T-helper 9 cell (primary cell): ENCODE measurements around the gene AGBL4.
"Not testable (repeated sequence)": the region's sequence is repeated elsewhere in the genome, so short reads cannot be mapped to it uniquely, and the experiment has no call there.

Experiments
- DNase-seq: peaks from one replicate; pipeline ENCODE4 v3.0.0-alpha.2; 2020

Gene AGBL4

GRCh38 chr1:49016030-49016977 is 1007.5 kb downstream of the AGBL4 start:
- no peak for DNase-seq

DNA sequence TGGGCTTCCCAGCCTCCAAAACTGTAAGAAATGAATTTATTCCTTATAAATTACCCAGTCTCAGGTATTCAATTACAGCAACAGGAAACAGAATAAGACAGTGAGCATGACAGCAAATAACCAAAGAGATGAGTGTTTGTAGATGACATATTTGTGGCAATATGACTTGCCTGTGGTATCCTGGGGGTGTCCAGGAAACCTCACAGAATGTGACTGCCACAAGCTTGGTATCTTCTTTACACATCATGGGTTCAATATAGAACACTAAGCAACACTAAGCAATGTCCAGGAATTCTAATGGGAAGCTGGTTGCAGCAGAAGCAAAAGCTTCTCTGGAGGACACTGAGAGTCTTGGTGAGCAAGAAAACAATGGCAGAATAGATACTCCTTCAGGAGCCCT is 1010.7 kb downstream of the AGBL4 start:
- DNase-seq: no peak

GRCh38 chr1:49002981-49003380 is 1020.8 kb downstream of the AGBL4 start:
- DNase-seq: not testable (repeated sequence)

DNA sequence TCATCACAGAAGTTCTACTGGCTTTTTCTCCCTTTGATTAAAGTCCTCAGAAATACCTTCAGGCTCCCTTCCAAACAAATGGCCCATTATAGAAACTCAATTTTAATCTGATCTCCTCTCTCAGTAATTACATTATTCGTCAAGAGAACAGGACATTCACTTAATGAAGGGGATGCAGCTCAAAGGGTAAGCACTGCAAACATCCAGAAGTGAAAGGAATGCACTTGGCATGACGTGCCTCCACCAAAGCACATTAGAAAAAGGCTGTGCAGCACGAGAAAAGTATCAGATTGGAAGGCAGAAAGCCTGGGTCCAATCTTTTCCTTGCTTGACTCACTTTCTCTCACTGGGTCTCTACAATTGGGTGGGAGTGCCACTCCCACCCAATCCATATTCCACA is 1024.4 kb downstream of the AGBL4 start:
- DNase-seq: no peak

DNA sequence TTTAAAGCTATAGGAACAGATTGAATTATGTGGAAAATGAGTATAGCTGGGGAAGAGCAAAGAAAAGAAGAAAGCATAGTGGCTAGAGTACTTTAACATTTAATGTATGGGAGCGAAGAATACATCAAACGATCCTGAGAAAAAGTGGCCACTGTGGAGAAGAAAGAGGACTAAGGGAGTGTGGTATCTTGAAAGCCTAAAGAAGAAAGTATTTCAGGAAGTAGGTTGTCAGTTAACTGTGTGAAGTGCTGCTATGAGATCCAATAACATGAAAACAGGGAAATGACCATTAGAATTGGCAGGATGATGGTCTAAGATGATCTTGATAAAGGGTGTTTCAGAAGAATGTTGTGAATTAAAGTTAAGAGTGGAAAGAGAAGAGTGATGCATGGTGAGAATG is 1027.4 kb downstream of the AGBL4 start:
- DNase-seq: no peak

- DNase-seq: no peak
Measured at GRCh38 chr1:48988633-48989197, 1035.0 kb downstream of the AGBL4 start.

GRCh38 chr1:48979940-48980339 is 1043.8 kb downstream of the AGBL4 start:
- no peak for DNase-seq

DNA sequence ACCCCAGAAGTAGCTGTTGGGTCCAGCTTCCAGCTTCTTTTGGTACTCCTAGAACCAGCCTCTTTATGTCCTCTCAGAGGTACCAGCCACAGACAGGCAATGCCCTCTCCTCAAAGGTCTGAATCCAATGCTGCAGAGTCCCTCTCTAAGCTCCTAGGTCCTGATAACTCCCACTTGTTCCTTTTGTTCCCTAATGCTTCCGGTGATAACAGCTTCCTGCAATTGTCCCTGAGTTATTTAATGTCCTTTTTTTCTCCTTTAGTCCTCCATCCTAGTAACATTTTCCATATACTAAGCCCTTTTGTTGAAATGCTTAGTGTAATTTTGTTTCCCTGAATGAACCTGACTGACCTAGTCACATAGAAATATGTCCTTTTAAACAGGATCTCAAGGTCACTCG is 1045.3 kb downstream of the AGBL4 start:
- no peak for DNase-seq

GRCh38 chr1:48977273-48977672 is 1046.5 kb downstream of the AGBL4 start:
- no peak for DNase-seq

DNA sequence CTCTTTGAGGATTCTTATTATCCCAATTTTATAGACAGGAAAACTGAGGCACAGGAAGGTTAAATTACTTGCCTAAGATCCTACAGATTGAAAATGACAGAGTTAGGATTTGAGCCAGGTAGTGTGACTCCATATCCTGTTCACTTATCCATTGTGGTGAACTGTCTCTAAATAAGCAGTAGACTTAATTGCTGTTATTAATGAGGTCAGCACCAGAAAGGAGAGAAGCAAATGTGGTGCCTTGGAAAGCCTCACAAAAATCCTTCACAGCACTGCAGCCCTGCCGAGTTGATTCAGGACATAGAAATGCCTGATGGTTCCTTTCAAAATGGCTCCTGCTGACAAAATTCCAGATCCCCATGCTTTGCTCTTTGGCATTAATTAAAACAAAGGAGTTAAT is 1053.8 kb downstream of the AGBL4 start:
- no peak for DNase-seq

- no peak for DNase-seq
Measured at GRCh38 chr1:48967318-48967717, 1056.4 kb downstream of the AGBL4 start.

GRCh38 chr1:48966583-48966982 is 1057.2 kb downstream of the AGBL4 start:
- DNase-seq: no peak

- DNase-seq: no peak
Measured at GRCh38 chr1:48960320-48960719, 1063.4 kb downstream of the AGBL4 start.

GRCh38 chr1:48955774-48956173 is 1068.0 kb downstream of the AGBL4 start:
- DNase-seq: no peak

GRCh38 chr1:48953617-48954016 is 1070.1 kb downstream of the AGBL4 start:
- no peak for DNase-seq

GRCh38 chr1:48948562-48948961 is 1075.2 kb downstream of the AGBL4 start:
- DNase-seq: no peak

- no peak for DNase-seq
Measured at GRCh38 chr1:48947761-48948537, 1075.8 kb downstream of the AGBL4 start.

DNA sequence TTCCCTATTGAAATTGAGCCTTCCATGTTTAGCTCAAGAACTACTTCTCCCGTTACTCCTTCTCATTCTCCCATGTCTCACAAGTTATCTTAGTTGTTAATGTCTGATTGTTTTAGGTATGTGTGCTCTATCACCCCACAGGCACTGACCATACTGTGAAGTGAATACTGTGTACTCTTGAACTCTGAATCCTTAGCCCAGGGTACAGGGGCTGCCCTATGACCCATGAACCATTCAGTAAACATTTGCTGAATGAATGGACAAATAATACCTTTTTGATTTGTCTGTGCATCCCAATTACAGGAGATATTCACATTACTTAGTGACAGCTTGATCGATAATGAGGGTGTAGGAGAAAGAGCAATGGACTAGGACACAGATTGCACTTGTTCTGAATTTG is 1077.7 kb downstream of the AGBL4 start:
- DNase-seq: no peak

- no peak for DNase-seq
Measured at GRCh38 chr1:48944811-48945210, 1078.9 kb downstream of the AGBL4 start.

GRCh38 chr1:48943826-48944225 is 1079.9 kb downstream of the AGBL4 start:
- DNase-seq: no peak

- DNase-seq: no peak
Measured at GRCh38 chr1:48943393-48943792, 1080.4 kb downstream of the AGBL4 start.

DNA sequence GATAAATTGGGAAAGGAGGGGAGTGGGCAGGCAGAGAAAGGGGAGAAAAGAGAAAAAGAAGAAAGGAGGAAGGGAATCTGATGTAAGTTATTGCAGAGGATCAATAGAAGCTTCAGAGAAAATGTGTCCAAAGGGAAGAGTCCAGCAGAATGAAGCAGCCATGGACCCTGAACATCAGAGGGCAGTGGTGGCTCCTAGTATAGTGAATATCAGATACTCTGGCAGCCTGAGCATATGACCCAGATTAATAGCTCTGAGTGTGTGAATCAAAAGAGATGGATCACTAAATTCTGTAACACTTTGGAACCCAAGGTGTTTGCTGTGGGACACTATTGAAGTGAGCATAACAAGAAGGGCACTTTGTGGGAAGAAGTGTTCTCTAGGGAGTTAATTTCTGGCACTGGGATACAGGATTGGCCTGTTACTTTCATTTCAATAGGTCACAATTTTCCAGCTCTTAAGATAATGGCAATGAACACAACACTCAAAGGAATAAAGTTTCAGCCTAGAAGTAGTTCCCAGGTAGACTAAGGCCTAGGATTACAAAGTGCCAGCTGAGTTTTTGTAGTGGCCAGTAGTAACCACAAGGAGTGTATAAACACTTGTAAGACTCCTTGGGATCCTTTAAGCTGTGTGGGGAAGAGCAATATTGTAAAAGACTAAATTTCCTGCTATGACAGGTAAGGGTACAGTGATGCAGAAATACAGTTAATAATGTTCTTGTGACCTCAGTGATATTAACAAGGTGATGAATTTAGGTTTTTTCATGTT is 1082.6 kb downstream of the AGBL4 start:
- no peak for DNase-seq

- no peak for DNase-seq
Measured at GRCh38 chr1:48940354-48940753, 1083.4 kb downstream of the AGBL4 start.
